ENCODE results near the gene ZNF148.

The ZNF148 gene

DNA sequence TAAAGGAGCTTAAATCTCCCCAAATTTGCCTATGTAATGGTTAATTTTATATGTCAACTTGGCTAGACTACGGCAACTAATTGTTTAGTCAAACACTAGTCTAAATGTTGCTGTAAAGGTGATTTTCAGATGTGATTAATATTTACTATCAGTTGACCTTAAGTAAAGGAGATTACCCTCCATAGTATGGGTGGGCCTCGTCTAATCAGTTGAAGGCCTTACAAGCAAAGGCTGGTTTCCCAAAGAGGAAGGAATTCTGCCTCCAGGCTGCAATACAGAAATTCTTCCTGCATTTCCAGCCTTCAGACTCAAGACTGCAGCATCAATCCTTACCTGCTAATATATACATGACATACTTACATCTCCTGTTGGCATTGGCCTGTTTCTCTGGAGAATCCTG lies 186.2 kb downstream of the ZNF148 start:
- no peak for DNase-seq

- no peak for DNase-seq
Measured at GRCh38 chr3:125187599-125187910, 187.6 kb downstream of the ZNF148 start.

- DNase-seq = no peak
Measured at GRCh38 chr3:125186800-125187598, 188.1 kb downstream of the ZNF148 start.

- DNase-seq = no peak
Measured at GRCh38 chr3:125186261-125186787, 188.8 kb downstream of the ZNF148 start.

DNA sequence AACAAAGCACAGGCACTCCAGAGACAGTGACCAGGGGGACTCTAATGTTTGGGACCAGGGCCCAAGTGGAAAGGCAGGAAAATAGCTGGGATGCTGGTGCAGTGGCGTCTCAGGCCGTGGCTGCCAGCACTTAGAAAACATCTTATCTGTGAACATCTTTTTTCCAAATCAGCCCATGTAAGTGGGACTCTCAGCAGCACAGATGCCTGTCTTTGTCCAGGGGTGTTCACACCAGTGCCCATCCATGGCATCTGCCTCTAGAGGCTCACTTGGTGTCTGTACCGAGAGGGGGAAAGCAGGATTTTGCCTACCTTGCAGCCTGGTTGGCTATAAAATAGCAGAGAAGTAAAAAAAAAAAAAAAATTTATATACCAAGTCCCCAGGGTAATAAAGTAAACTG lies 189.3 kb downstream of the ZNF148 start:
- no peak for DNase-seq

- DNase-seq = no peak
Measured at GRCh38 chr3:125179884-125180240, 195.3 kb downstream of the ZNF148 start.

DNA sequence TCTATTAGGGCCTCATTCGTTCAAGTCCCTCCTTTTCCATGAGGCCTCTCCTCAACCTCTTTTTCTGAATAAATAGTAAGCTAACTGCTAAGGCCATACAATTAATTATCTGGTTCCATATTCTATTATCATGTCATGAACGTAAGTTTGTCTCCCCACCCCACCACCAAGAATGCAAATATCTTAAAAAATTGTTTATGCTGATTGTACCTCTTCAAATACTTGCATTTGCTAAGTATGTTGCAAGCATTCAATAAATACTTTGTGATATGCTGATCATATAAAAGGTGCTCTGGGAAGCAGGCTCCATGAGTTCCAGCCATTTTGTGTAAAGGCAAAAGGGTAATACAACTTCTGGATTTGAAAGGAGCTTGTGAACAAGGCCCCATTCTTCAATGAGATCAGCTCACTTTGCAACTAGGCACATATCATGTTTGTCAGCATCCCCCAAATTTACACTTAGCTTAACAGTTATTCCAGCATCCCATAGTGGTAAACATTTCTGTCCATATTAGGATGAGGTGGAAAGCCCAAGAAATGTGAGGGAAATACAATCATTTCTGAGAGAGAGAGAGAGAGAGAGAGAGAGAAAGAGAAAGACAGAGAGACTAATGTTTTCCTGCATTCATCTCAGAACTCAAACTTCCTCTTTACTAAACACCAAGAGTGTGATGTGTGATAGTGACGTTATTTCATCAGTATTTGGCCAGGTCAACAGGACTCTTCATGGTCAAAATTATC lies 195.8 kb downstream of the ZNF148 start:
- DNase-seq = no peak

- no peak for DNase-seq
Measured at GRCh38 chr3:125177746-125178145, 197.4 kb downstream of the ZNF148 start.

Data from CD4-positive, alpha-beta T cell treated with Interleukin-1 beta for 1 hour (primary cell).